Measurements from ENCODE around the gene AASDHPPT.
"Not testable (repeated sequence)": the region's sequence is repeated elsewhere in the genome, so short reads cannot be mapped to it uniquely, and the experiment has no call there.

AASDHPPT gene
- 21.2 to 28.5 (median 26.9) reads per million in 3 donors for total RNA-seq

- no peaks in the 10 kb centered on the region for H3K27me3 ChIP-seq (replicated peaks; ENCODE audit: control insufficient read depth, insufficient read depth, low read length, poor library complexity, severe bottlenecking)
- peak within 1 kb of the TSS; percentile 84 for H3K4me3 ChIP-seq (ENCODE audit: insufficient read depth, low read depth, low read length, poor library complexity, severe bottlenecking)
- DNase-seq: no peak
- H3K36me3 ChIP-seq (ENCODE audit: control insufficient read depth, insufficient read depth, low read length): peaks cover 11% of the 10 kb centered on the region
- H3K9me3 ChIP-seq (ENCODE audit: control insufficient read depth, low read length): no peaks in the 10 kb centered on the region
- H3K27ac ChIP-seq (ENCODE audit: insufficient read depth, low read length, poor library complexity, severe bottlenecking): peak within 1 kb of the TSS; percentile 87
- peaks cover 13% of the 10 kb centered on the region for H3K4me1 ChIP-seq (ENCODE audit: control insufficient read depth, insufficient read depth, low read length, poor library complexity, severe bottlenecking)
These were observed at the start of gene AASDHPPT for GRCh38 chr11:106077609-106078455. Gene AASDHPPT, plus strand, starts transcription at chr11:106077662. Its CDS starts 49 bp downstream, at chr11:106077711.

- H3K4me3 ChIP-seq (ENCODE audit: insufficient read depth, low read depth, low read length, poor library complexity, severe bottlenecking): no peak overlapping the region
- H3K36me3 ChIP-seq (ENCODE audit: control insufficient read depth, insufficient read depth, low read length): no peaks in the 10 kb centered on the region
- H3K4me1 ChIP-seq (ENCODE audit: control insufficient read depth, insufficient read depth, low read length, poor library complexity, severe bottlenecking): no peaks in the 10 kb centered on the region
- no peaks in the 10 kb centered on the region for H3K27me3 ChIP-seq (replicated peaks; ENCODE audit: control insufficient read depth, insufficient read depth, low read length, poor library complexity, severe bottlenecking)
- H3K9me3 ChIP-seq (ENCODE audit: control insufficient read depth, low read length): no peaks in the 10 kb centered on the region
- no peak for DNase-seq
- no peak overlapping the region for H3K27ac ChIP-seq (ENCODE audit: insufficient read depth, low read length, poor library complexity, severe bottlenecking)
These were observed 46.9 kb upstream of the AASDHPPT start for GRCh38 chr11:106030609-106031008.

GRCh38 chr11:106031202-106031810 lies 46.2 kb upstream of the AASDHPPT start:
- Histone ChIP-seq H3K9me3 (ENCODE audit: control insufficient read depth, low read length) (no peaks in the 10 kb centered on the region), H3K4me3 (ENCODE audit: insufficient read depth, low read depth, low read length, poor library complexity, severe bottlenecking) (no peak overlapping the region), H3K27me3 (replicated peaks; ENCODE audit: control insufficient read depth, insufficient read depth, low read length, poor library complexity, severe bottlenecking) (no peaks in the 10 kb centered on the region), H3K36me3 (ENCODE audit: control insufficient read depth, insufficient read depth, low read length) (no peaks in the 10 kb centered on the region), H3K4me1 (ENCODE audit: control insufficient read depth, insufficient read depth, low read length, poor library complexity, severe bottlenecking) (no peaks in the 10 kb centered on the region), H3K27ac (ENCODE audit: insufficient read depth, low read length, poor library complexity, severe bottlenecking) (no peak overlapping the region)
- DNase-seq: no peak

GRCh38 chr11:106031936-106032335 lies 45.5 kb upstream of the AASDHPPT start:
- Histone ChIP-seq H3K4me1 (ENCODE audit: control insufficient read depth, insufficient read depth, low read length, poor library complexity, severe bottlenecking) (no peaks in the 10 kb centered on the region), H3K27ac (ENCODE audit: insufficient read depth, low read length, poor library complexity, severe bottlenecking) (no peak overlapping the region), H3K9me3 (ENCODE audit: control insufficient read depth, low read length) (no peaks in the 10 kb centered on the region), H3K4me3 (ENCODE audit: insufficient read depth, low read depth, low read length, poor library complexity, severe bottlenecking) (no peak overlapping the region), H3K36me3 (ENCODE audit: control insufficient read depth, insufficient read depth, low read length) (no peaks in the 10 kb centered on the region), H3K27me3 (replicated peaks; ENCODE audit: control insufficient read depth, insufficient read depth, low read length, poor library complexity, severe bottlenecking) (no peaks in the 10 kb centered on the region)
- DNase-seq: no peak

GRCh38 chr11:106032861-106033260 lies 44.6 kb upstream of the AASDHPPT start:
- no peaks in the 10 kb centered on the region for H3K36me3 ChIP-seq (ENCODE audit: control insufficient read depth, insufficient read depth, low read length)
- H3K27ac ChIP-seq (ENCODE audit: insufficient read depth, low read length, poor library complexity, severe bottlenecking): no peak overlapping the region
- H3K27me3 ChIP-seq (replicated peaks; ENCODE audit: control insufficient read depth, insufficient read depth, low read length, poor library complexity, severe bottlenecking): no peaks in the 10 kb centered on the region
- H3K4me3 ChIP-seq (ENCODE audit: insufficient read depth, low read depth, low read length, poor library complexity, severe bottlenecking): no peak overlapping the region
- H3K9me3 ChIP-seq (ENCODE audit: control insufficient read depth, low read length): no peaks in the 10 kb centered on the region
- no peaks in the 10 kb centered on the region for H3K4me1 ChIP-seq (ENCODE audit: control insufficient read depth, insufficient read depth, low read length, poor library complexity, severe bottlenecking)
- no peak for DNase-seq

- Histone ChIP-seq H3K27ac (ENCODE audit: insufficient read depth, low read length, poor library complexity, severe bottlenecking) (no peak overlapping the region), H3K4me1 (ENCODE audit: control insufficient read depth, insufficient read depth, low read length, poor library complexity, severe bottlenecking) (no peaks in the 10 kb centered on the region), H3K27me3 (replicated peaks; ENCODE audit: control insufficient read depth, insufficient read depth, low read length, poor library complexity, severe bottlenecking) (no peaks in the 10 kb centered on the region), H3K9me3 (ENCODE audit: control insufficient read depth, low read length) (no peaks in the 10 kb centered on the region), H3K4me3 (ENCODE audit: insufficient read depth, low read depth, low read length, poor library complexity, severe bottlenecking) (no peak overlapping the region), H3K36me3 (ENCODE audit: control insufficient read depth, insufficient read depth, low read length) (no peaks in the 10 kb centered on the region)
- no peak for DNase-seq
These were observed 33.9 kb upstream of the AASDHPPT start for GRCh38 chr11:106043540-106043939.

- Histone ChIP-seq H3K27ac (ENCODE audit: insufficient read depth, low read length, poor library complexity, severe bottlenecking) (no peak overlapping the region), H3K4me1 (ENCODE audit: control insufficient read depth, insufficient read depth, low read length, poor library complexity, severe bottlenecking) (no peaks in the 10 kb centered on the region), H3K4me3 (ENCODE audit: insufficient read depth, low read depth, low read length, poor library complexity, severe bottlenecking) (no peak overlapping the region), H3K36me3 (ENCODE audit: control insufficient read depth, insufficient read depth, low read length) (no peaks in the 10 kb centered on the region), H3K9me3 (ENCODE audit: control insufficient read depth, low read length) (no peaks in the 10 kb centered on the region), H3K27me3 (replicated peaks; ENCODE audit: control insufficient read depth, insufficient read depth, low read length, poor library complexity, severe bottlenecking) (no peaks in the 10 kb centered on the region)
- no peak for DNase-seq
These were observed 29.8 kb upstream of the AASDHPPT start for GRCh38 chr11:106047631-106048030.

GRCh38 chr11:106049727-106050476 lies 27.6 kb upstream of the AASDHPPT start:
- no peak for DNase-seq
- H3K4me3 ChIP-seq (ENCODE audit: insufficient read depth, low read depth, low read length, poor library complexity, severe bottlenecking): no peak overlapping the region
- H3K9me3 ChIP-seq (ENCODE audit: control insufficient read depth, low read length): no peaks in the 10 kb centered on the region
- H3K27me3 ChIP-seq (replicated peaks; ENCODE audit: control insufficient read depth, insufficient read depth, low read length, poor library complexity, severe bottlenecking): no peaks in the 10 kb centered on the region
- H3K27ac ChIP-seq (ENCODE audit: insufficient read depth, low read length, poor library complexity, severe bottlenecking): no peak overlapping the region
- H3K36me3 ChIP-seq (ENCODE audit: control insufficient read depth, insufficient read depth, low read length): no peaks in the 10 kb centered on the region
- no peaks in the 10 kb centered on the region for H3K4me1 ChIP-seq (ENCODE audit: control insufficient read depth, insufficient read depth, low read length, poor library complexity, severe bottlenecking)

- Histone ChIP-seq H3K9me3 (ENCODE audit: control insufficient read depth, low read length) (no peaks in the 10 kb centered on the region), H3K27ac (ENCODE audit: insufficient read depth, low read length, poor library complexity, severe bottlenecking) (no peak overlapping the region), H3K4me3 (ENCODE audit: insufficient read depth, low read depth, low read length, poor library complexity, severe bottlenecking) (no peak overlapping the region), H3K4me1 (ENCODE audit: control insufficient read depth, insufficient read depth, low read length, poor library complexity, severe bottlenecking) (no peaks in the 10 kb centered on the region), H3K36me3 (ENCODE audit: control insufficient read depth, insufficient read depth, low read length) (no peaks in the 10 kb centered on the region), H3K27me3 (replicated peaks; ENCODE audit: control insufficient read depth, insufficient read depth, low read length, poor library complexity, severe bottlenecking) (no peaks in the 10 kb centered on the region)
- no peak for DNase-seq
These were observed 26.4 kb upstream of the AASDHPPT start for GRCh38 chr11:106051103-106051502.

GRCh38 chr11:106058377-106058776 lies 19.1 kb upstream of the AASDHPPT start:
- DNase-seq; H3K9me3 ChIP-seq (ENCODE audit: control insufficient read depth, low read length); H3K27ac ChIP-seq (ENCODE audit: insufficient read depth, low read length, poor library complexity, severe bottlenecking); H3K36me3 ChIP-seq (ENCODE audit: control insufficient read depth, insufficient read depth, low read length); H3K4me1 ChIP-seq (ENCODE audit: control insufficient read depth, insufficient read depth, low read length, poor library complexity, severe bottlenecking); H3K27me3 ChIP-seq (replicated peaks; ENCODE audit: control insufficient read depth, insufficient read depth, low read length, poor library complexity, severe bottlenecking); H3K4me3 ChIP-seq (ENCODE audit: insufficient read depth, low read depth, low read length, poor library complexity, severe bottlenecking): not testable (repeated sequence)

Measured in effector memory CD4-positive, alpha-beta T cell (primary cell).